Measurements from ENCODE around the gene UPF2.

The UPF2 gene

DNA sequence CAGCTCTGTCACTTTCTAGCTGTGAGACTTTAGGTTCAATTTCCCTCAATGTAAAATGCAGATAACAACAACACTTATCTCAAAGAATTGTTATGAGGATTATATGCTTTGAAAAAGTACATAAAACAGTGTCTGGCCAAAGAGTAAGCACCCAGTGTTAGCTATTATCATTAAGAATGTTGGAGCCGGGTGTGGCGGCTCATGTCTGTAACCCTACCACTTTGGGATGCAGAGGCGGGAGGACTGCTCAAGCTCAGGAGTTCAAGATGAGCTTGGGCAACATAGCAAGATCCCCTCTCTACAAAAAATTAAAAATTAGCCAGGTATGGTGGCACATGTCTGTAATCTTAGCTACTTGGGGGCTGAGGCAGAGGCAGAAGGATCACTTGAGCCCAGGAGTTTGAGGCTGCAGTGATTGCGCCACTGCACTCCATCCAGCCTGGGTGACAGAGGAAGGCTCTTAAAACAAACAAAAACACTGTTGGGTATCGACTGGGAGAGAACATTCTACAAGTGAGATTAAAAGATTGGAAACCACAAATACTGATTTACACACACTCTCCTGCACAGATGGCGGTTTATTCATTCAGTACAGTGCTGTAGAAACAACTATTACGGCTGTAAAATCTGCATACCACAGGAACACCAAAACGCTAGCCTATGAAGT lies 112.2 kb downstream of the UPF2 start:
- no peaks in the 10 kb centered on the region for H3K27me3 Mint-ChIP-seq
- no peak overlapping the region for H3K4me3 Mint-ChIP-seq
- H3K9me3 Mint-ChIP-seq: no peaks in the 10 kb centered on the region
- H3K36me3 Mint-ChIP-seq (ENCODE audit: low read depth): peaks cover 90% of the 10 kb centered on the region
- intact Hi-C loops (cut with micrococcal nuclease): no loop called here
- no peak overlapping the region for H3K27ac Mint-ChIP-seq
- no peaks in the 10 kb centered on the region for H3K4me1 Mint-ChIP-seq (ENCODE audit: low read depth)

DNA sequence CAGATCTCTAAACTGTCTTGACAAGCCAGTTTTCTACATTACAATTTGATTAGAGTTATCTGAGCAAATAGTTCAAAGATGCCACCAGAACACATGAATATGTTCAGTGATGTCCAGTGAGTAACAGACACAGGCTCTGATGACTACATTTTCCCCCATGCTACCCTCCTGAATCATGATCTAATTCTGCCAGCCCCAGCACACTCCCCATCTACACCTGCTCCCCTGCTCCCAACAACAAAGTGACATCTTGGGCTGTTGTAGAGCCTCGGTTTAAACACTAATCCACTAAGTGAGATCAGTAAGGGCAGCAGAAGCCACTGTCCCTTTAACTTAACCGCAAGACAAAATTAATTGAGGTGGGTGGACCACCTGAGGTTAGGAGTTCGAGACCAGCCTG lies 114.9 kb downstream of the UPF2 start:
- Mint-ChIP-seq H3K4me3 (no peak overlapping the region), H3K9me3 (no peaks in the 10 kb centered on the region), H3K27ac (no peak overlapping the region), H3K4me1 (ENCODE audit: low read depth) (no peaks in the 10 kb centered on the region), H3K36me3 (ENCODE audit: low read depth) (peaks cover 88% of the 10 kb centered on the region), H3K27me3 (no peaks in the 10 kb centered on the region)
- intact Hi-C loops (cut with micrococcal nuclease): no loop called here

DNA sequence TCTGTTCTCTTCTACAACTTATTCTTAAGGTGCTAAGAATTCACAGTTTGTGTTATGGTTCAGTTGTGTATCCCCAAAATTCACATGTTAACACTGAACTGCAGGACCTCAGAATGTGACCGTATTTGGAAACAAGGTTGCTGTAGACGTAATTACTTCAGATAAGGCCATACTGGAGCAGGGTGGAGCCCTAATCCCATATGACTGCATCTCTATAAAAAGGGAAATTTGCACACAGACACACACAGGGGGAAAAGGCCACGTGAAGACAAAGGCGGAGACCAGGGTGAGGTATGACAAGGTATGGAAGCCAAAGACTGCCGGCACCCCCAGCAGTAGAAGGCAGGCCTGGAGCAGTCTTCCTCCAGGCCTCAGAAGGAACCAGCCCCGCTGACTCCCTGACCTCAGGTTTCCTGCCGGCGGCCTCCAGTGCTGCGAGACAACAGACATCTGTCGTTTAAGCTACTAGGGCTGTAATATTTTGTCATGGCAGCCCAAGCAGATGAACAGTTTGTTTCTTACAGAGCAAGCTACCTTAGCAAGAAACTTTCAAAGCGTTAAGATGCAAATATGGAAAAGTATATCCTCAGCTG lies 120.7 kb downstream of the UPF2 start:
- Mint-ChIP-seq H3K9me3 (no peaks in the 10 kb centered on the region), H3K36me3 (ENCODE audit: low read depth) (peaks cover 67% of the 10 kb centered on the region), H3K4me3 (no peak overlapping the region), H3K27ac (no peak overlapping the region), H3K4me1 (ENCODE audit: low read depth) (no peaks in the 10 kb centered on the region), H3K27me3 (no peaks in the 10 kb centered on the region)
- intact Hi-C loops (cut with micrococcal nuclease): no loop called here

- Mint-ChIP-seq H3K36me3 (ENCODE audit: low read depth) (peaks cover 45% of the 10 kb centered on the region), H3K27ac (no peak overlapping the region), H3K4me3 (no peak overlapping the region), H3K9me3 (no peaks in the 10 kb centered on the region), H3K27me3 (no peaks in the 10 kb centered on the region), H3K4me1 (ENCODE audit: low read depth) (no peaks in the 10 kb centered on the region)
- intact Hi-C loops (cut with micrococcal nuclease): no loop called here
Observed at GRCh38 chr10:11919271-11919670, 123.3 kb downstream of the UPF2 start.

- no peak overlapping the region for H3K27ac Mint-ChIP-seq
- H3K36me3 Mint-ChIP-seq (ENCODE audit: low read depth): peaks cover 43% of the 10 kb centered on the region
- H3K4me3 Mint-ChIP-seq: no peak overlapping the region
- intact Hi-C loops (cut with micrococcal nuclease): no loop called here
- H3K27me3 Mint-ChIP-seq: no peaks in the 10 kb centered on the region
- H3K4me1 Mint-ChIP-seq (ENCODE audit: low read depth): no peaks in the 10 kb centered on the region
- no peaks in the 10 kb centered on the region for H3K9me3 Mint-ChIP-seq
Observed at GRCh38 chr10:11918384-11918783, 124.2 kb downstream of the UPF2 start.

DNA sequence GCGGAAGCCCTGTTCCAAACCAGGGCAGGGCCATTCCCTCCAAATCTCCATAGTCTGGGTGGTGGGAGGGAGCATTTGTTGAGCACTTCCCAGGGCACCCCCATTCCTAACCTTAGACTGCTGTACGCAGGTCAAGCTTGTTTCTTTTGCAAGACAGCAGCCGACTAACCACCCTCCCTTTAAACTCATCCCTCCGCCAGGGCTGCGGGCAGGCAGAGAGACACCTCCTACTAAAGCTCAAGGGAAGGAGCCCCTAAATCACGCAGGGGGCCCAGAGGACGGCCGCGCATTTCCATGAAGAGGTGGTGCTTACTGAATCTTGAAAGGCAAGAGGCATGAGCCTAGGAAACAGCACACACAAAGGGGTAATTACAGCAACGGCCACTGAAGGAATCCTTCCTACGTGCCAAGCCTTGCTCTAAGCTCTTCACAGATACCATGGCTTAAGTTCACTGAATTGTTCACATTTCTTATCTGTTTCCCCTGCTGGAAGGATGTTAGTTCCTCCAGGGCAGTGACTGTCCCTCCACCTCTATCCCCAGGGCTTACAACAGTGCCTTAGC lies 129.4 kb downstream of the UPF2 start:
- no peaks in the 10 kb centered on the region for H3K4me1 Mint-ChIP-seq (ENCODE audit: low read depth)
- H3K27me3 Mint-ChIP-seq: no peaks in the 10 kb centered on the region

GRCh38 chr10:11910102-11910501 lies 132.5 kb downstream of the UPF2 start:
- Mint-ChIP-seq H3K9me3 (no peaks in the 10 kb centered on the region), H3K4me1 (ENCODE audit: low read depth) (no peaks in the 10 kb centered on the region), H3K27me3 (no peaks in the 10 kb centered on the region), H3K4me3 (no peak overlapping the region), H3K27ac (no peak overlapping the region), H3K36me3 (ENCODE audit: low read depth) (no peaks in the 10 kb centered on the region)
- intact Hi-C loops (cut with micrococcal nuclease): no loop called here

More for the DNA sequence above, 129.4 kb downstream of the UPF2 start:
- H3K27ac Mint-ChIP-seq: no peak overlapping the region
- no peaks in the 10 kb centered on the region for H3K36me3 Mint-ChIP-seq (ENCODE audit: low read depth)
- no peak overlapping the region for H3K4me3 Mint-ChIP-seq
- intact Hi-C loops (cut with micrococcal nuclease): no loop called here
- no peaks in the 10 kb centered on the region for H3K9me3 Mint-ChIP-seq

DNA sequence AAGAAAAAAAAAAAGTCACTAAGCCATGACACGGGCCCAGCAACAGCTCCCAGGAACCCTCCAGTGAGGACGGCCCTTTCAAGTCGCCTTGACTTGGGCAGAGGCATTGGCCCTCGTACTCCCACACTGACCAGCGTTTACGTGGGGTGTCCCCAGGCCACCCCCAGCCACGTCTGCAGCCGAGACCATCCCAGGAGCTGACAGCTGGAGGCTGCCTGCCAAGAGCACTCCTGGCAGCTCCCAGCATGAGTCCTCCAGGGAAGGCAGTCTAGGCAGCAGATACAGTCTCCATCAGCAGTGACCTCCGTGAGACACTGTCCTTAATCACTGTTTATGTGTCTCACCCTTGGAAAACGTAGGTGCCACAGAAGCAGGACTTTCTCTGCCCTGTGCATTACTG lies 133.0 kb downstream of the UPF2 start:
- no peaks in the 10 kb centered on the region for H3K27me3 Mint-ChIP-seq
- H3K27ac Mint-ChIP-seq: no peak overlapping the region
- H3K4me3 Mint-ChIP-seq: no peak overlapping the region
- H3K9me3 Mint-ChIP-seq: no peaks in the 10 kb centered on the region
- intact Hi-C loops (cut with micrococcal nuclease): no loop called here
- no peaks in the 10 kb centered on the region for H3K4me1 Mint-ChIP-seq (ENCODE audit: low read depth)
- no peaks in the 10 kb centered on the region for H3K36me3 Mint-ChIP-seq (ENCODE audit: low read depth)

DNA sequence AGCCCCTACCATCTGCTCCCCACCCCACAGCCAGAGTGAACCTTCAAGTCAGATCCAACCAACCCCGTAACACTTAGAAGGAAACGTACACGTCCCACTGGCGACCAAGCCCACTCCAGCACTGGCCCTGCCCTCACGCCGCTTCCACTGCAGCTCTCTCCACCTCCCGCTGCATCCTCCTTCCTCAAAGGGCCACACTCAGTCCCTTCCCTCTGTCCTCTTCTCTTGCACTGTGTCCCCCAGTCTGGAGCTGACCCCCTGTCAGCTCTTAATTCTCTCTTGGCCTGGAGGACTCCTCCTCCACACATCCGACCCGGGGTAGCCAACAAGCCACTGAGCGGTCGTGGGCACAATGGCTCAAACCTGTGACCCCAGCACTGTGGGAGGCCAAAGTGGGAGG lies 133.6 kb downstream of the UPF2 start:
- intact Hi-C loops (cut with micrococcal nuclease): no loop called here
- Mint-ChIP-seq H3K27ac (no peak overlapping the region), H3K4me3 (no peak overlapping the region), H3K9me3 (no peaks in the 10 kb centered on the region), H3K4me1 (ENCODE audit: low read depth) (no peaks in the 10 kb centered on the region), H3K27me3 (no peaks in the 10 kb centered on the region), H3K36me3 (ENCODE audit: low read depth) (no peaks in the 10 kb centered on the region)

DNA sequence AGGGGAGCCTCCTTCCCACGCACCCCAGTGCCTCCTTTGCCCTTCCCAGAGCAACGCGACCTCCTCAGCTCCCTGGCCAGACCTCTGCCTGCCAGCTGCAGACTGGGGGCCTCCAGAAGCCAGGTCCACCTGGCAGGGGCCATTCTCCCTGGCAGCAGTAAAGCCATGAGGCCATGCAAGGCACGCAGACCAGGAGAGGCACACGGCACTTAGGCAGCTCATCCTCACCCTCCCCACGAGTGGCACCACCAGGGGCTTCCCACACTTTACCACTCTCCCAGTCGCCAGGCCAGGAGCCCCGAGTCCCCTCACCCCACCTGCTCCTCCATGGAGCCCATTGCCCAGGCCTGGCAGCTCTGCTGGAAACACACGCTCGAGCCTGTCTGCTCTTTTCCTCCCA lies 134.1 kb downstream of the UPF2 start:
- no peaks in the 10 kb centered on the region for H3K27me3 Mint-ChIP-seq
- H3K9me3 Mint-ChIP-seq: no peaks in the 10 kb centered on the region
- no peak overlapping the region for H3K4me3 Mint-ChIP-seq
- no peak overlapping the region for H3K27ac Mint-ChIP-seq
- intact Hi-C loops (cut with micrococcal nuclease): no loop called here
- no peaks in the 10 kb centered on the region for H3K4me1 Mint-ChIP-seq (ENCODE audit: low read depth)
- no peaks in the 10 kb centered on the region for H3K36me3 Mint-ChIP-seq (ENCODE audit: low read depth)

DNA sequence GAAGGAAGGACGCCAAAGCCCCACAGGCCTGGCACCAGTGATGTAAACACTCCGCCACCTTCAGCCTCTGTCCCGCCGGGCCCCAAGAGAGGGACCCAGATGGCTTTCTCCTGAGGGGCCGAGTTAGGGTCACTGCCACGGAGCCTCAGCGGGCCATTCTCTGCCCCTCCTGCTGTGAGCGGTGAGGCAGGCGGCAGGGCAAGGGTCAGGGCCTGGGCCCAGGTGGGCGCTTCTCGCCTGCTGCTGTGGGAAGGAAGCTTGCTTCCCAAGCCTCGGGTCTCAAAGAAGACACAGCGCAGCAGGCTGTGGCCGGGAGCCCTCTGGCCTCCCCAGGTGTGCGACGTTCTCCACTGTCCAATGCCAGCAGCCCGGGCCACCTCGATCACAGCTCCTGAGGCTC lies 134.7 kb downstream of the UPF2 start:
- Mint-ChIP-seq H3K4me1 (ENCODE audit: low read depth) (no peaks in the 10 kb centered on the region), H3K27me3 (no peaks in the 10 kb centered on the region), H3K27ac (no peak overlapping the region), H3K9me3 (no peaks in the 10 kb centered on the region), H3K4me3 (no peak overlapping the region), H3K36me3 (ENCODE audit: low read depth) (no peaks in the 10 kb centered on the region)
- intact Hi-C loops (cut with micrococcal nuclease): no loop called here

- Mint-ChIP-seq H3K36me3 (ENCODE audit: low read depth) (no peaks in the 10 kb centered on the region), H3K27ac (no peak overlapping the region), H3K4me1 (ENCODE audit: low read depth) (no peaks in the 10 kb centered on the region), H3K9me3 (no peaks in the 10 kb centered on the region), H3K27me3 (no peaks in the 10 kb centered on the region), H3K4me3 (no peak overlapping the region)
- intact Hi-C loops (cut with micrococcal nuclease): no loop called here
Observed at GRCh38 chr10:11906714-11907113, 135.9 kb downstream of the UPF2 start.

- H3K36me3 Mint-ChIP-seq (ENCODE audit: low read depth): no peaks in the 10 kb centered on the region
- H3K9me3 Mint-ChIP-seq: no peaks in the 10 kb centered on the region
- H3K4me1 Mint-ChIP-seq (ENCODE audit: low read depth): no peaks in the 10 kb centered on the region
- H3K27ac Mint-ChIP-seq: no peak overlapping the region
- no peak overlapping the region for H3K4me3 Mint-ChIP-seq
- no peaks in the 10 kb centered on the region for H3K27me3 Mint-ChIP-seq
- intact Hi-C loops (cut with micrococcal nuclease): no loop called here
Observed at GRCh38 chr10:11902646-11903045, 140.0 kb downstream of the UPF2 start.

DNA sequence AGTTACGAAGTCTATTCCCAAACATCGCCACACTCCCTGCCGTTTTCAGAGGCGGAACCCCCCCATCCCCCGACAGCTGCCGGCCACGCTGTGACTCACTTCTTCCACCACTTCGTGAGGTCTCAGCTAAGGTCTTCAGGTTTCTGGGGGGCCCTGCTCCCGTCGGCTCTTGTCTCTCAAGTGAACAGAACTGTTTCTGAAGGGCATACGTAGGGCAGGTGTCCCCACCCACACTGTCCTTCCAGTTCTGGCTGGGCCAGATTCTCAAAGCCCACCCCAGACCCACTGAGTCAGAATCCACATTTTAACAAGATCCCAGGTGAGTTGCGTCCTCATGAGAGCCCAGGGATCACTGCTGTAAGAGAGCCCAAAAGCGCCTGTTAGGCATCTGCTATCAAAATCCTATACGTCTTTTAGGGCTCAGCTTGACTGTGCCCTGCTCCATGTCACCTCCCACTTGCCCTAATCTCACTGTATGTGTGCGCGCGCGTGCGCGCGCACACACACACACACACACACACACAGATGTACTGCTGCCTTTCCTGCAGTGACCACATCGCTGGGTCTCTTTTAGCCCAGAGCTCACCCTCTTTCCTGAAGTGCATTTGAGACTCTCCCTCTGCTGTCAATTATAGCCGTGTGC lies 140.7 kb downstream of the UPF2 start:
- H3K9me3 Mint-ChIP-seq: no peaks in the 10 kb centered on the region
- H3K36me3 Mint-ChIP-seq (ENCODE audit: low read depth): no peaks in the 10 kb centered on the region
- no peaks in the 10 kb centered on the region for H3K27me3 Mint-ChIP-seq
- no peaks in the 10 kb centered on the region for H3K4me1 Mint-ChIP-seq (ENCODE audit: low read depth)
- H3K4me3 Mint-ChIP-seq: no peak overlapping the region
- intact Hi-C loops (cut with micrococcal nuclease): no loop called here
- no peak overlapping the region for H3K27ac Mint-ChIP-seq
